GOT3 (cell line): ENCODE measurements around the gene PRDM5.

Experiments
- DNase-seq: peaks from one replicate; lab custom pipeline; 2025; ENCODE audit warnings: mixed read lengths; lab: John Stamatoyannopoulos, UW

PRDM5 gene

GRCh38 chr4:120821029-120821428 is 101.5 kb downstream of the PRDM5 start:
- DNase-seq, result no peak

GRCh38 chr4:120819805-120820437 is 102.6 kb downstream of the PRDM5 start:
- no peak for DNase-seq

GRCh38 chr4:120816296-120816965 is 106.1 kb downstream of the PRDM5 start:
- DNase-seq, result no peak

- no peak for DNase-seq
These were observed 107.2 kb downstream of the PRDM5 start for GRCh38 chr4:120815361-120815760.

- no peak for DNase-seq
These were observed 107.6 kb downstream of the PRDM5 start for GRCh38 chr4:120814886-120815285.

GRCh38 chr4:120812216-120812615 is 110.3 kb downstream of the PRDM5 start:
- DNase-seq, result no peak

GRCh38 chr4:120809518-120809917 is 113.0 kb downstream of the PRDM5 start:
- DNase-seq, result no peak

- no peak for DNase-seq
These were observed 113.9 kb downstream of the PRDM5 start for GRCh38 chr4:120808475-120809141.

- no peak for DNase-seq
These were observed 121.3 kb downstream of the PRDM5 start for GRCh38 chr4:120801137-120801758.

- DNase-seq, result no peak
These were observed 124.0 kb downstream of the PRDM5 start for GRCh38 chr4:120798570-120798969.

- DNase-seq, result no peak
These were observed 126.3 kb downstream of the PRDM5 start for GRCh38 chr4:120796271-120796670.

- no peak for DNase-seq
These were observed 137.3 kb downstream of the PRDM5 start for GRCh38 chr4:120785202-120785601.

- DNase-seq, result no peak
These were observed 145.1 kb downstream of the PRDM5 start for GRCh38 chr4:120777459-120777858.

- no peak for DNase-seq
These were observed 147.1 kb downstream of the PRDM5 start for GRCh38 chr4:120775431-120775830.

- no peak for DNase-seq
These were observed 148.9 kb downstream of the PRDM5 start for GRCh38 chr4:120773641-120774040.

- no peak for DNase-seq
These were observed 150.6 kb downstream of the PRDM5 start for GRCh38 chr4:120771907-120772306.

- DNase-seq, result no peak
These were observed 151.6 kb downstream of the PRDM5 start for GRCh38 chr4:120770897-120771296.

GRCh38 chr4:120769227-120769626 is 153.3 kb downstream of the PRDM5 start:
- DNase-seq, result no peak

- DNase-seq, result no peak
These were observed 157.3 kb downstream of the PRDM5 start for GRCh38 chr4:120765260-120765680.

- no peak for DNase-seq
These were observed 158.9 kb downstream of the PRDM5 start for GRCh38 chr4:120763650-120764049.

GRCh38 chr4:120761070-120761469 is 161.5 kb downstream of the PRDM5 start:
- DNase-seq, result no peak

- DNase-seq, result no peak
These were observed 162.5 kb downstream of the PRDM5 start for GRCh38 chr4:120760047-120760446.

- no peak for DNase-seq
These were observed 166.7 kb downstream of the PRDM5 start for GRCh38 chr4:120755864-120756263.
